ENCODE results near the gene NAALADL1. TPM values are rescaled to one million over a fixed set of nuclear protein-coding genes. Genes with fewer than 3 reads are reported as not detected.
A peak's percentile ranks its signal among the peaks of the same experiment; 100 is the strongest.

NAALADL1 gene
- total RNA-seq, 1 donor from 2014 or later: 1.6 TPM

- Mint-ChIP-seq H3K36me3 (ENCODE audit: unreplicated experiment) (no peaks in the 10 kb centered on the region), H3K27me3 (ENCODE audit: unreplicated experiment) (peaks cover 5% of the 10 kb centered on the region), H3K4me3 (ENCODE audit: unreplicated experiment) (peak overlapping the region; percentile 93), H3K9me3 (ENCODE audit: unreplicated experiment) (peaks cover 5% of the 10 kb centered on the region), H3K4me1 (ENCODE audit: low read depth, unreplicated experiment) (peaks cover 9% of the 10 kb centered on the region), H3K27ac (ENCODE audit: unreplicated experiment) (peak overlapping the region; percentile 52)
- TF ChIP-seq, protein P1, sequence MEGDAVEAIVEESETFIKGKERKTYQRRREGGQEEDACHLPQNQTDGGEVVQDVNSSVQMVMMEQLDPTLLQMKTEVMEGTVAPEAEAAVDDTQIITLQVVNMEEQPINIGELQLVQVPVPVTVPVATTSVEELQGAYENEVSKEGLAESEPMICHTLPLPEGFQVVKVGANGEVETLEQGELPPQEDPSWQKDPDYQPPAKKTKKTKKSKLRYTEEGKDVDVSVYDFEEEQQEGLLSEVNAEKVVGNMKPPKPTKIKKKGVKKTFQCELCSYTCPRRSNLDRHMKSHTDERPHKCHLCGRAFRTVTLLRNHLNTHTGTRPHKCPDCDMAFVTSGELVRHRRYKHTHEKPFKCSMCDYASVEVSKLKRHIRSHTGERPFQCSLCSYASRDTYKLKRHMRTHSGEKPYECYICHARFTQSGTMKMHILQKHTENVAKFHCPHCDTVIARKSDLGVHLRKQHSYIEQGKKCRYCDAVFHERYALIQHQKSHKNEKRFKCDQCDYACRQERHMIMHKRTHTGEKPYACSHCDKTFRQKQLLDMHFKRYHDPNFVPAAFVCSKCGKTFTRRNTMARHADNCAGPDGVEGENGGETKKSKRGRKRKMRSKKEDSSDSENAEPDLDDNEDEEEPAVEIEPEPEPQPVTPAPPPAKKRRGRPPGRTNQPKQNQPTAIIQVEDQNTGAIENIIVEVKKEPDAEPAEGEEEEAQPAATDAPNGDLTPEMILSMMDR (IDR thresholded peaks at IDR 0.05; ENCODE audit: partially characterized antibody, unreplicated experiment): no peak
- no peak for DNase-seq
Observed at GRCh38 chr11:65083134-65083833, 24.9 kb upstream of the NAALADL1 start.

DNA sequence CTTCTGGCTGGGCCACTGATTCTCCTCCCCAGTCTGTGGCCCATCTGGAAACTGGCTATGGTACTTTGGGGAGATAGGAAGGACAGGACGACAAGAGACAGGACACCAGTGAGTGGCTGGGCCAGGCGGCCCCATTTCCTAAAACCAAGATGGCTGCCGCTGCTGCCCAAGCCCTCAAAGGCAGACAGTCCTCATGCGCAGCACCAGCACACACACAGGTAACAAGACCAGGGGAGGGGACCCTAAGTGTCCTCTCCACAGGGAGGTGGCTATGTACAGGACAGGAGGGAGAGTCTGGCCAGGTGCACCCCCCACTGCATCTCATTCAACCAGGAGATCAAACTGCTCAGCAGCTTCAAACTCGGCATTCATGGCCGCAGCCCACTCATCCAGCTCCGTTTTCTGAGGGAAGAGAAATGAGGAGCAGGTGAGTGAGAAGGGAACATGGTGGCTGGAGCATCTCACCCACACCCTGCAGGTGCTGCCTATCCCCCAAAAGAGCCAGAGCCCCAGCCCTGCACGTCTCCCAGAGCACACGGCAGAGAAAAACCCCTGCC lies 20.5 kb upstream of the NAALADL1 start:
- H3K4me1 Mint-ChIP-seq (ENCODE audit: low read depth, unreplicated experiment): peaks cover 14% of the 10 kb centered on the region
- no peak overlapping the region for H3K4me3 Mint-ChIP-seq (ENCODE audit: unreplicated experiment)
- H3K36me3 Mint-ChIP-seq (ENCODE audit: unreplicated experiment): no peaks in the 10 kb centered on the region
- peak overlapping the region; percentile 91 for H3K27ac Mint-ChIP-seq (ENCODE audit: unreplicated experiment)
- TF ChIP-seq, protein P1 (IDR thresholded peaks at IDR 0.05; ENCODE audit: partially characterized antibody, unreplicated experiment): no peak
- no peak for DNase-seq
- H3K27me3 Mint-ChIP-seq (ENCODE audit: unreplicated experiment): peaks cover 6% of the 10 kb centered on the region
- H3K9me3 Mint-ChIP-seq (ENCODE audit: unreplicated experiment): peaks cover 7% of the 10 kb centered on the region

DNA sequence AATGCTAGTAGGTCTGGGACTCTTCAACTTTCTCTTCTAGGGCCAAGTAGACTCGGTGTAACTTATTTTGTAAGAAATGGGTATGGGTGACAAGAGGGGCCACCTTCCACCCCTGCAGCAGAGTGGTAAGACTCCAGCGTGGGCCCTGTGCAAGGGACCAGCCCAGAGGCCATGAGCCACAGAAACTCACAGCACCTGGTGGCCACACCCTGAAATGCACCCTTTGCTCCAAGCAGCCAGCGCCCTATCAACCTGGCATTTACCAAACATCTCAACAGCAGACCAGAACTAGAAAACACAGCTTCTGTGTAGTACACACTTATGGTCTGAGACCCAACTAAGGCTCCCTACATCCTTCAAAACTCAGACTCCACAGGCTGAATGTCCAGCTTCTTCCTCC lies 19.8 kb upstream of the NAALADL1 start:
- TF ChIP-seq, protein P1 (IDR thresholded peaks at IDR 0.05; ENCODE audit: partially characterized antibody, unreplicated experiment): peak; percentile 80
- peak overlapping the region; percentile 91 for H3K27ac Mint-ChIP-seq (ENCODE audit: unreplicated experiment)
- peaks cover 3% of the 10 kb centered on the region for H3K27me3 Mint-ChIP-seq (ENCODE audit: unreplicated experiment)
- peak; percentile 76 for DNase-seq
- peaks cover 6% of the 10 kb centered on the region for H3K9me3 Mint-ChIP-seq (ENCODE audit: unreplicated experiment)
- H3K4me3 Mint-ChIP-seq (ENCODE audit: unreplicated experiment): peak overlapping the region; percentile 68
- H3K4me1 Mint-ChIP-seq (ENCODE audit: low read depth, unreplicated experiment): peaks cover 14% of the 10 kb centered on the region
- no peaks in the 10 kb centered on the region for H3K36me3 Mint-ChIP-seq (ENCODE audit: unreplicated experiment)

- TF ChIP-seq, protein P1 (IDR thresholded peaks at IDR 0.05; ENCODE audit: partially characterized antibody, unreplicated experiment): no peak
- H3K4me1 Mint-ChIP-seq (ENCODE audit: low read depth, unreplicated experiment): peaks cover 14% of the 10 kb centered on the region
- peak overlapping the region; percentile 91 for H3K27ac Mint-ChIP-seq (ENCODE audit: unreplicated experiment)
- H3K9me3 Mint-ChIP-seq (ENCODE audit: unreplicated experiment): peaks cover 6% of the 10 kb centered on the region
- peaks cover 3% of the 10 kb centered on the region for H3K27me3 Mint-ChIP-seq (ENCODE audit: unreplicated experiment)
- no peaks in the 10 kb centered on the region for H3K36me3 Mint-ChIP-seq (ENCODE audit: unreplicated experiment)
- DNase-seq: peak; percentile 62
- H3K4me3 Mint-ChIP-seq (ENCODE audit: unreplicated experiment): peak overlapping the region; percentile 68
Observed at GRCh38 chr11:65077451-65077850, 19.1 kb upstream of the NAALADL1 start.

GRCh38 chr11:65072631-65072966 lies 14.2 kb upstream of the NAALADL1 start:
- no peak for DNase-seq
- H3K4me1 Mint-ChIP-seq (ENCODE audit: low read depth, unreplicated experiment): peaks cover 5% of the 10 kb centered on the region
- TF ChIP-seq, protein P1 (IDR thresholded peaks at IDR 0.05; ENCODE audit: partially characterized antibody, unreplicated experiment): no peak
- H3K27ac Mint-ChIP-seq (ENCODE audit: unreplicated experiment): no peak overlapping the region
- peaks cover 1% of the 10 kb centered on the region for H3K27me3 Mint-ChIP-seq (ENCODE audit: unreplicated experiment)
- no peak overlapping the region for H3K4me3 Mint-ChIP-seq (ENCODE audit: unreplicated experiment)
- peaks cover 1% of the 10 kb centered on the region for H3K9me3 Mint-ChIP-seq (ENCODE audit: unreplicated experiment)
- no peaks in the 10 kb centered on the region for H3K36me3 Mint-ChIP-seq (ENCODE audit: unreplicated experiment)
